Ishikawa (cell line): ENCODE measurements around the gene ROBO1.

Source experiments
- EP300 ChIP-seq: IDR thresholded peaks from 2 replicates; pipeline ENCODE4 v1.6.1; 2012; ENCODE audit warnings: borderline replicate concordance
- TAF1 ChIP-seq: IDR thresholded peaks from 2 replicates; pipeline ENCODE4 v1.6.1; 2012; ENCODE audit warnings: low read depth, mild to moderate bottlenecking
- TCF12 ChIP-seq: IDR thresholded peaks from 2 replicates; pipeline ENCODE4 v1.6.1; 2012; ENCODE audit warnings: low read depth
- TEAD4 ChIP-seq: IDR thresholded peaks from 2 replicates; pipeline ENCODE4 v1.6.1; 2012
- YY1 ChIP-seq: IDR thresholded peaks from 2 replicates; pipeline ENCODE4 v1.6.1; 2012; ENCODE audit warnings: low read depth
- ZBTB7A ChIP-seq: IDR thresholded peaks from 2 replicates; pipeline ENCODE4 v1.6.1; 2012; ENCODE audit warnings: low read depth
- TF ChIP-seq, protein P1 (sequence below): IDR thresholded peaks from 2 replicates; pipeline ENCODE4 v1.6.1; 2012; ENCODE audit warnings: low read depth, mild to moderate bottlenecking
- TF ChIP-seq, protein P2 (sequence below): IDR thresholded peaks from 2 replicates; pipeline ENCODE4 v1.6.1; 2012
- TF ChIP-seq, protein P3 (sequence below): IDR thresholded peaks from 2 replicates; pipeline ENCODE4 v1.6.1; 2012

DNA sequence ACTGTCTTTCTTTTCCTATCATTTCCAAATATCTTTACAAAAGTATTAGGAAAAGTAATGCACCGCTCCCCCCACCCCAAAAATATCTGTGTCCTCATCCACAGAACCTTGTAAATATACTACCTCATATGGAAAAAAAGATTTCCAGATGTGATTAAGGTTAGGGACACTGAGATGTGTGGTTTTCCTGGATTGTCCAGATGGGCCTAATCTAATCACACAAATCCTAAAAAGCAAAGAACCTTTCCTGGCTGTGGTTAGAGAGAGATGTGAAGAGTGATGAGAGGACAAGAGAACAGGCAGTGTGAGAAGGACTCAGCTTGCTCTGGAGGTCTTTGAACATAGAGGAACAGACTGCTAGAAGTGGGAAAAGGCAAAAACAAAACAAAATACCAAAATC lies 77.7 kb downstream of the ROBO1 start:
- TF ChIP-seq YY1, result no peak
- TF ChIP-seq ZBTB7A, result no peak
- TF ChIP-seq, protein P1, sequence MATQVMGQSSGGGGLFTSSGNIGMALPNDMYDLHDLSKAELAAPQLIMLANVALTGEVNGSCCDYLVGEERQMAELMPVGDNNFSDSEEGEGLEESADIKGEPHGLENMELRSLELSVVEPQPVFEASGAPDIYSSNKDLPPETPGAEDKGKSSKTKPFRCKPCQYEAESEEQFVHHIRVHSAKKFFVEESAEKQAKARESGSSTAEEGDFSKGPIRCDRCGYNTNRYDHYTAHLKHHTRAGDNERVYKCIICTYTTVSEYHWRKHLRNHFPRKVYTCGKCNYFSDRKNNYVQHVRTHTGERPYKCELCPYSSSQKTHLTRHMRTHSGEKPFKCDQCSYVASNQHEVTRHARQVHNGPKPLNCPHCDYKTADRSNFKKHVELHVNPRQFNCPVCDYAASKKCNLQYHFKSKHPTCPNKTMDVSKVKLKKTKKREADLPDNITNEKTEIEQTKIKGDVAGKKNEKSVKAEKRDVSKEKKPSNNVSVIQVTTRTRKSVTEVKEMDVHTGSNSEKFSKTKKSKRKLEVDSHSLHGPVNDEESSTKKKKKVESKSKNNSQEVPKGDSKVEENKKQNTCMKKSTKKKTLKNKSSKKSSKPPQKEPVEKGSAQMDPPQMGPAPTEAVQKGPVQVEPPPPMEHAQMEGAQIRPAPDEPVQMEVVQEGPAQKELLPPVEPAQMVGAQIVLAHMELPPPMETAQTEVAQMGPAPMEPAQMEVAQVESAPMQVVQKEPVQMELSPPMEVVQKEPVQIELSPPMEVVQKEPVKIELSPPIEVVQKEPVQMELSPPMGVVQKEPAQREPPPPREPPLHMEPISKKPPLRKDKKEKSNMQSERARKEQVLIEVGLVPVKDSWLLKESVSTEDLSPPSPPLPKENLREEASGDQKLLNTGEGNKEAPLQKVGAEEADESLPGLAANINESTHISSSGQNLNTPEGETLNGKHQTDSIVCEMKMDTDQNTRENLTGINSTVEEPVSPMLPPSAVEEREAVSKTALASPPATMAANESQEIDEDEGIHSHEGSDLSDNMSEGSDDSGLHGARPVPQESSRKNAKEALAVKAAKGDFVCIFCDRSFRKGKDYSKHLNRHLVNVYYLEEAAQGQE, result no peak
- TF ChIP-seq, protein P2, sequence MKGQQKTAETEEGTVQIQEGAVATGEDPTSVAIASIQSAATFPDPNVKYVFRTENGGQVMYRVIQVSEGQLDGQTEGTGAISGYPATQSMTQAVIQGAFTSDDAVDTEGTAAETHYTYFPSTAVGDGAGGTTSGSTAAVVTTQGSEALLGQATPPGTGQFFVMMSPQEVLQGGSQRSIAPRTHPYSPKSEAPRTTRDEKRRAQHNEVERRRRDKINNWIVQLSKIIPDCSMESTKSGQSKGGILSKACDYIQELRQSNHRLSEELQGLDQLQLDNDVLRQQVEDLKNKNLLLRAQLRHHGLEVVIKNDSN, result no peak
- no peak for TF ChIP-seq TEAD4
- TF ChIP-seq EP300, result no peak
- no peak for TF ChIP-seq TAF1
- TF ChIP-seq TCF12, result no peak
- TF ChIP-seq, protein P3, sequence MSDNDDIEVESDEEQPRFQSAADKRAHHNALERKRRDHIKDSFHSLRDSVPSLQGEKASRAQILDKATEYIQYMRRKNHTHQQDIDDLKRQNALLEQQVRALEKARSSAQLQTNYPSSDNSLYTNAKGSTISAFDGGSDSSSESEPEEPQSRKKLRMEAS, result no peak
